SK-N-SH treated with all-trans-retinoic acid at 6 μM for 48 hours (cell line): ENCODE data around the gene BDNF.
"Not testable (repeated sequence)": the region's sequence is repeated elsewhere in the genome, so short reads cannot be mapped to it uniquely, and the experiment has no call there.

ENCODE experiments used
- ATAC-seq: fragments of 200-7000 bp; cut with Tn5 transposase; 3 replicates; pipeline ENCODE4 v1.9.1; 2020; ENCODE audit warnings: mild to moderate bottlenecking, moderate library complexity
- ARNTL ChIP-seq: fragments of 450-650 bp; formaldehyde crosslinking; IDR thresholded peaks from 2 replicates; pipeline ENCODE4 v1.5.0; 2020; ENCODE audit warnings: low read depth, mild to moderate bottlenecking, moderate library complexity, borderline replicate concordance
- BACH2 ChIP-seq: fragments of 250-450 bp; sonication (Bioruptor Pico); IDR thresholded peaks from 2 replicates; pipeline ENCODE4 v1.9.0; 2021; ENCODE audit warnings: mild to moderate bottlenecking, borderline replicate concordance
- CREB5 ChIP-seq: fragments of 250-450 bp; sonication (Bioruptor Pico); IDR thresholded peaks from 2 replicates; pipeline ENCODE4 v1.5.1; 2020; ENCODE audit warnings: low read depth, mild to moderate bottlenecking, moderate library complexity
- CSDC2 ChIP-seq: fragments of 250-450 bp; sonication (Bioruptor Pico); IDR thresholded peaks from 2 replicates; pipeline ENCODE4 v1.5.0; 2020; ENCODE audit warnings: mild to moderate bottlenecking, moderate library complexity
- CSRNP3 ChIP-seq: fragments of 250-450 bp; sonication (Bioruptor Pico); IDR thresholded peaks from 2 replicates; pipeline ENCODE4 v1.5.1; 2021; ENCODE audit warnings: mild to moderate bottlenecking, moderate library complexity
- ESRRG ChIP-seq: fragments of 250-450 bp; sonication (Bioruptor Pico); IDR thresholded peaks from 2 replicates; pipeline ENCODE4 v1.6.1; 2021; ENCODE audit warnings: mild to moderate bottlenecking
- GLIS3 ChIP-seq: fragments of 250-450 bp; sonication (Bioruptor Pico); IDR thresholded peaks from 2 replicates; pipeline ENCODE4 v1.5.0; 2020; ENCODE audit warnings: mild to moderate bottlenecking, moderate library complexity
- ISL1 ChIP-seq: fragments of 250-450 bp; sonication (Bioruptor Pico); IDR thresholded peaks from 2 replicates; pipeline ENCODE4 v2.1.2; 2022; ENCODE audit warnings: mild to moderate bottlenecking, moderate library complexity
- OSR1 ChIP-seq: fragments of 250-450 bp; sonication (Bioruptor Pico); IDR thresholded peaks from 2 replicates; pipeline ENCODE4 v1.8.0; 2022; ENCODE audit warnings: moderate library complexity, mild to moderate bottlenecking, inconsistent platforms
- PATZ1 ChIP-seq: fragments of 250-450 bp; sonication (Bioruptor Pico); IDR thresholded peaks from 2 replicates; pipeline ENCODE4 v1.8.0; 2020; ENCODE audit warnings: mild to moderate bottlenecking, moderate library complexity, borderline replicate concordance
- POU6F1 ChIP-seq: fragments of 250-450 bp; sonication (Bioruptor Pico); IDR thresholded peaks from 2 replicates; pipeline ENCODE4 v1.8.0; 2021; ENCODE audit warnings: low read depth, mild to moderate bottlenecking, moderate library complexity, borderline replicate concordance
- PPARA ChIP-seq: fragments of 250-450 bp; sonication (Bioruptor Pico); IDR thresholded peaks from 2 replicates; pipeline ENCODE4 v1.5.0; 2020; ENCODE audit warnings: mild to moderate bottlenecking, borderline replicate concordance
- RARB ChIP-seq: fragments of 250-450 bp; sonication (Bioruptor Pico); IDR thresholded peaks from 2 replicates; pipeline ENCODE4 v1.8.0; 2021; ENCODE audit warnings: mild to moderate bottlenecking, moderate library complexity
- SNAI2 ChIP-seq: fragments of 250-450 bp; sonication (Bioruptor Pico); IDR thresholded peaks from 2 replicates; pipeline ENCODE4 v1.5.0; 2020; ENCODE audit warnings: mild to moderate bottlenecking, moderate library complexity
- TOX ChIP-seq: fragments of 250-450 bp; sonication (Bioruptor Pico); IDR thresholded peaks from 2 replicates; pipeline ENCODE4 v1.8.0; 2021; ENCODE audit warnings: mild to moderate bottlenecking, moderate library complexity, borderline replicate concordance
- TSHZ2 ChIP-seq: fragments of 250-450 bp; sonication (Bioruptor Pico); IDR thresholded peaks from 2 replicates; pipeline ENCODE4 v1.5.0; 2020; ENCODE audit warnings: mild to moderate bottlenecking, moderate library complexity
- ZFP3 ChIP-seq: fragments of 250-450 bp; sonication (Bioruptor Pico); IDR thresholded peaks from 2 replicates; pipeline ENCODE4 v1.5.0; 2020; ENCODE audit warnings: mild to moderate bottlenecking, moderate library complexity
- ZNF565 ChIP-seq: fragments of 450-650 bp; formaldehyde crosslinking; conservative IDR thresholded peaks from 2 replicates; pipeline ENCODE4 v1.5.0; 2020; ENCODE audit warnings: low read depth, mild to moderate bottlenecking, moderate library complexity
- ZNF70 ChIP-seq: fragments of 450-650 bp; formaldehyde crosslinking; IDR thresholded peaks from 2 replicates; pipeline ENCODE4 v1.5.0; 2020; ENCODE audit warnings: mild to moderate bottlenecking, moderate library complexity
- ZNF8 ChIP-seq: fragments of 450-650 bp; formaldehyde crosslinking; IDR thresholded peaks from 2 replicates; pipeline ENCODE4 v1.5.0; 2020; ENCODE audit warnings: mild to moderate bottlenecking, moderate library complexity

The BDNF gene

GRCh38 chr11:27735281-27735680 is 35.0 kb upstream of the BDNF start:
- ATAC-seq, result no peak

GRCh38 chr11:27731803-27732202 is 31.5 kb upstream of the BDNF start:
- not testable (repeated sequence) for ATAC-seq

More at GRCh38 chr11:27735281-27735680, 35.0 kb upstream of the BDNF start:
- TF ChIP-seq ARNTL (CRISPR knock-in tag) (no peak), OSR1 (CRISPR knock-in tag) (no peak), ZNF565 (CRISPR knock-in tag) (no peak), PATZ1 (CRISPR knock-in tag) (no peak), POU6F1 (no peak), RARB (CRISPR knock-in tag) (no peak), TSHZ2 (CRISPR knock-in tag) (no peak), ESRRG (CRISPR knock-in tag) (no peak), ISL1 (CRISPR knock-in tag) (no peak), PPARA (CRISPR knock-in tag) (no peak), ZNF70 (CRISPR knock-in tag) (no peak), ZFP3 (CRISPR knock-in tag) (no peak), CREB5 (CRISPR knock-in tag) (no peak), CSRNP3 (no peak), BACH2 (CRISPR knock-in tag) (no peak)

- TF ChIP-seq TSHZ2 (CRISPR knock-in tag), result no peak
- no peak for TF ChIP-seq GLIS3
- TF ChIP-seq PPARA (CRISPR knock-in tag), result no peak
- no peak for TF ChIP-seq ISL1 (CRISPR knock-in tag)
- no peak for ATAC-seq
Measured at GRCh38 chr11:27726981-27727380, 26.7 kb upstream of the BDNF start.

- TF ChIP-seq TOX (CRISPR knock-in tag) (no peak), PATZ1 (CRISPR knock-in tag) (no peak), ZFP3 (CRISPR knock-in tag) (no peak), RARB (CRISPR knock-in tag) (no peak), SNAI2 (CRISPR knock-in tag) (no peak), BACH2 (CRISPR knock-in tag) (no peak), ISL1 (CRISPR knock-in tag) (no peak), CSDC2 (no peak), CSRNP3 (no peak), ZNF8 (CRISPR knock-in tag) (no peak)
- no peak for ATAC-seq
Measured at GRCh38 chr11:27723687-27724086, 23.4 kb upstream of the BDNF start.
